ENCODE results near the gene TRIM59. TPM values are rescaled to one million over a fixed set of nuclear protein-coding genes. Genes with fewer than 3 reads are reported as not detected.
A peak's percentile ranks its signal among the peaks of the same experiment; 100 is the strongest.

Gene TRIM59
- total RNA-seq, 4 donors from 2014 or later, result 3.3 to 5.6 (median 3.8) TPM

GRCh38 chr3:160393346-160394008 lies 56.1 kb downstream of the TRIM59 start:
- intact Hi-C loops (cut with DNase I), result no loop called here

GRCh38 chr3:160392798-160393197 lies 56.8 kb downstream of the TRIM59 start:
- H3K36me3 ChIP-seq, result no peaks in the 10 kb centered on the region
- TF ChIP-seq CTCF (IDR thresholded peaks at IDR 0.05), result no peak
- TF ChIP-seq POLR2A (IDR thresholded peaks at IDR 0.05), result no peak
- intact Hi-C loops (cut with DNase I), result no loop called here
- H3K4me3 ChIP-seq (replicated peaks in 1 of 3), result no peak overlapping the region
- H3K27me3 ChIP-seq, result no peaks in the 10 kb centered on the region
- no peak for DNase-seq
- H3K27ac ChIP-seq, result no peak overlapping the region
- no peaks in the 10 kb centered on the region for H3K9me3 ChIP-seq
- H3K4me1 ChIP-seq, result no peaks in the 10 kb centered on the region

More at GRCh38 chr3:160393346-160394008, 56.1 kb downstream of the TRIM59 start:
- DNase-seq, result no peak
- WGBS, 2 donors, result 86 to 95% methylated on average over 2 of the region's 2 CpGs
- Histone ChIP-seq H3K36me3 (no peaks in the 10 kb centered on the region), H3K9me3 (no peaks in the 10 kb centered on the region), H3K27me3 (no peaks in the 10 kb centered on the region), H3K27ac (no peak overlapping the region), H3K4me1 (peaks cover 5% of the 10 kb centered on the region in 2 donors), H3K4me3 (replicated peaks in 1 of 3) (no peak overlapping the region)
- TF ChIP-seq POLR2A (IDR thresholded peaks at IDR 0.05), result no peak
- TF ChIP-seq CTCF (IDR thresholded peaks at IDR 0.05), result no peak

GRCh38 chr3:160390565-160391138 lies 58.9 kb downstream of the TRIM59 start:
- TF ChIP-seq CTCF (IDR thresholded peaks at IDR 0.05) (no peak), POLR2A (IDR thresholded peaks at IDR 0.05) (no peak)
- DNase-seq, result no peak
- intact Hi-C loops (cut with DNase I), result no loop called here
- no peaks in the 10 kb centered on the region for H3K9me3 ChIP-seq
- no peaks in the 10 kb centered on the region for H3K27me3 ChIP-seq
- 94 to 98% methylated on average over 3 of the region's 3 CpGs for WGBS, 2 donors
- H3K4me1 ChIP-seq, result no peaks in the 10 kb centered on the region
- no peak overlapping the region for H3K4me3 ChIP-seq (replicated peaks in 1 of 3)
- H3K36me3 ChIP-seq, result no peaks in the 10 kb centered on the region
- no peak overlapping the region for H3K27ac ChIP-seq

MicroRNAs within 50 kb of the gene (microRNA counts, 767-probe panel; counts per million panel counts)
- microRNA hsa-miR-15b-5p, result 3,987 to 7,246 counts per million in 2 donors

Small RNA genes within 50 kb of the gene (microRNA-seq; reads per million reads assigned to microRNA genes)
- 1,147 reads per million, percentile 82 among the genes with 10 or more reads in this experiment for gene MIR15B
- gene MIR16-2, result 206 reads per million, percentile 61 among the genes with 10 or more reads in this experiment

Small RNA genes within 50 kb of the gene (small RNA-seq; reads per million reads assigned to genes)
- not detected for gene MIR15B
- not detected for gene MIR16-2
- not detected for gene RNU7-136P

Other genes with a start within 250 kb of the TRIM59 start
- gene C3orf80, start 224.4 kb downstream of the TRIM59 start, total RNA-seq, result under 1 TPM in 3 of 4 donors, not detected in 1; 0.27 to 0.29 (median 0.29) TPM
- 100 to 1,000 TPM in 1 of 4 donors, 10 to 100 TPM in 3; 43.8 to 111 (median 51.0) TPM for gene IFT80, start 50.6 kb downstream of the TRIM59 start, total RNA-seq
- 10 to 100 TPM; 25.5 to 53.5 (median 40.7) TPM for gene SMC4, start 50.1 kb downstream of the TRIM59 start, total RNA-seq
- gene KPNA4, start 115.8 kb upstream of the TRIM59 start, total RNA-seq, result 10 to 100 TPM; 24.7 to 31.2 (median 30.4) TPM
- gene ARL14, start 227.4 kb upstream of the TRIM59 start, total RNA-seq, result not detected

Data from thyroid gland (tissue), 4 donors.